NT2/D1 (cell line): ENCODE results near the gene TIE1.

ENCODE experiments used
- SUZ12 ChIP-seq: IDR thresholded peaks from 2 replicates; pipeline ENCODE4 v1.6.1; 2011; ENCODE audit not compliant: insufficient read length, insufficient read depth; ENCODE audit errors: extremely low read depth
- ZNF274 ChIP-seq: IDR thresholded peaks from 2 replicates; pipeline ENCODE4 v1.6.1; 2011; ENCODE audit warnings: mild to moderate bottlenecking, low read depth, low read length

DNA sequence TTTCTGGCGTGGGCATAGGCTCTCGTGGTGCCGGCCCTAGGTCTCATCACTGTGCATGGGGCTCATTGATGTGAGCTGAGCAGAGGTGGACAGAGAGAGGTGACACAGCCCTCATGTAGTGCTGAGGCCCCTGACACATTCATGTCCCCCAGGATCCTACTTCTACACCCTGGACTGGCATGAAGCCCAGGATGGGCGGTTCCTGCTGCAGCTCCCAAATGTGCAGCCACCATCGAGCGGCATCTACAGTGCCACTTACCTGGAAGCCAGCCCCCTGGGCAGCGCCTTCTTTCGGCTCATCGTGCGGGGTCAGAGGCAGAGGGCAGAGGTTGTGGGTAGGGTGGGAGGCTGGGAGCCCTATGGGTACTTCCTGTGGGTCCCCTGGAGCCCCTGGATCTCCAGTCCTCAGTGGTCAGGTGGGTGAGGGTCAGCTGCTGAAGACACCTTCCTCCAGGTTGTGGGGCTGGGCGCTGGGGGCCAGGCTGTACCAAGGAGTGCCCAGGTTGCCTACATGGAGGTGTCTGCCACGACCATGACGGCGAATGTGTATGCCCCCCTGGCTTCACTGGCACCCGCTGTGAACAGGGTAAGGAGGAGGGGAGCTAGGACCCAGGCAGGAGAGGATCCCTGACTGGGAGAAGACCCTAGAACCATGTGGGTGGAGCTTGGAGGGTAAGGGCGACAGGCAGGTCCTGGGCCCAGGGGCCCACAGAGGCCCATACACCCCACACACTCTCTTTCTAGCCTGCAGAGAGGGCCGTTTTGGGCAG lies 6.1 kb downstream of the TIE1 start:
- no peak for TF ChIP-seq ZNF274
- no peak for TF ChIP-seq SUZ12
